Central memory CD4-positive, alpha-beta T cell (primary cell): ENCODE results near the gene SMPD3.

Experiments
- DNase-seq: peaks from one replicate; pipeline ENCODE4 v3.0.0; 2022

Gene SMPD3

DNA sequence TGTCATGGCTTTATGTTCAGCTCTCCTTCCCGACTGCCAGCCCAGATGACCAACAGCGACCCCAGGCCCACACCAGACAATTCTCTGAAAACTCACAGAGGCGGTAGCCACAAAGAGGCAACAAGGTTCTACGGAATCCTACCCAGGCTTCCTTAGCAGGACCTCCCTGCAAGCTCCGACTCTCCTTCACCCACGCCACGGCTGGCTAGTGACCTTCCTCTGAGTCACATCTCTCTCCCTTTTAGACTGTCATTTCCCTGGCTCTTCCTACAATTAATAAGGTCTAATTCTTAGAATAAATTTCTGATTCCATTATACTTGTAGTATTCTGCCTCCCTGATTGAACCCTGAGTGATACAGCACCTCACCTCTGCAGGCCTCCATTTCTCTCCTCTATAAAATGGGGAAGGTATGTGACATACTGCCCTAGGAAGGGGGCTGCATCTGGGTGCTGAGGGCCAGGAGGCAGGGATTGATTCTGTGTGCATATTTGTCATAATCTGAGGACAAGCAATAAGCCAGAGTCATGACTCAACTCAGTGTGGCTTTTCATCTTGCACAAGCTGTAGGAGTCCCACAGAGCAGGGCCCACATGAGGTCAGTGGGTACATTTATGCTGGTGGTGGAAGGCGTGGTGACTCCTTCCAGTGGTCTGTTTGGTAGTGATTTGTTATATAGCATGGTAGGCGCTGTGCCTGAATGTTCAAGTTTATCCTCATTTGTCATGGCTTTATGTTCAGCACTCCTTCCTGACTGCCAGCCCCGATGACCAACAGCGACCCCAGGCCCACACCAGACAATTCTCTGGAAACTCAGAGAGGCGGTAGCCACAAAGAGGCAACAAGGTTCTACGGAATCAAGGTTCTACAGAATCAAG is 46.2 kb downstream of the SMPD3 start:
- DNase-seq = no peak

DNA sequence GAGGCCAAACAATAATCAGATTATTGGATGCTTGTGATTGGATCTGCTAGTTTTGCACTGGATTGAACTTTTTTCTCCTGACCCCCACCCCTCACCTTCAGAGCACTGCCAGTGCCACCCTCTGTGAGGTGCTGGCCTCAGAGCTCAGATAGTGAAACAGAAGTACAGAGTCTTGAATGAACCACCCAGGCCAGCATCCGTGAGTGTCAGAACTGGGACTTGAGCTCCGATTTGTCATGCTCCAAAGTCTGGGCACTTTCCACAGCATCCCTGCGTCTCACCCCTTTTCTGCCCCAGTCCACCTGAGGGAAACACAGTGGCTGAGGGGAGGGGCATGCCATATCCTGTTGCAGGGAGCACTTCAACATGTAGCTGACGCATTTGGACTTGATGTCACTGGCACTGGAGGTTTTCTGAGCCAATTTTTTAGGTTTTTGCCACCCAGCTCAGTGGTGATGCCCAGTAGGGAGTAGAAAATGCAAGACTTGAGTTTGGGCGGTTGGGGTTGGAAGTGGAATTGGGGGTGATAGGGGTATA is 47.3 kb downstream of the SMPD3 start:
- no peak for DNase-seq

DNA sequence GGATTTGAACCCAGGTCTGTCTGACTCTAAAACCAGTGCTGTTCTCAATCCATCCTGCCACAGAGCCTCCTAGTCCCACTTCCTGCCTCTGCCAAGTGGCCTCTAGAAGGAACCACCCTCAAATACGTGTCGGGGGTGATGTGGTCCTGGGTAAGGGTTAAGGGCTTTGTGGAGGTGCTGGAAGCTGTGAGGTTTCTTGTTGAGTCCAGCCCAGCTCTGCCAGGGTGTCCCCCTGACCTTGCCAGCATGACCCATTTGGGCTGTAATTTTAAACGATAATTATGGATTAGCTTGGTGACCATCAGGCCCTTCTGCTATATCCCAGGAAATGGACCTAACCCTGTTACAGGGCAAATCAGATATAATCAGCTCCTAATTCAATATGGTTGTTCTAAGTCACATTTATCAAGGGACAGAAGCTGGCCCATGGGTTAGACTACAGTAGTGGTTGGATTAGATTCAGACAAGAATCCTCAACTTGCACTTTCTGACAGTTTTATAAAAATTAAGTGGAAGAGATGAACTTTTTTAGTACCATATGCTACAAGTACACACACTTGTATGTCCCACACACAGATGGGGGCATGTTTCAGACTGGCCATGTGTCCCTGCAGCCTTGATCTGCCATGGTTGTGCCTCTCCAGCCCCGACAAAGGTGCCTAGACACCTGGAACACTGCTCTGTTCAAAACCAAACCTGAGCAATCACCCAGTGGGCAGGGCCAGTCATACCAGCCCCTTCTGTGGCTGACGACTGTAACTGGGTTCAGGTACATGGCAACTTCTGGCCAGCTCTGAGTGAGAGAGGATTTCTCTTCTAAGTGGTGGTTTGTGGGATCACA is 48.0 kb downstream of the SMPD3 start:
- DNase-seq = no peak

DNA sequence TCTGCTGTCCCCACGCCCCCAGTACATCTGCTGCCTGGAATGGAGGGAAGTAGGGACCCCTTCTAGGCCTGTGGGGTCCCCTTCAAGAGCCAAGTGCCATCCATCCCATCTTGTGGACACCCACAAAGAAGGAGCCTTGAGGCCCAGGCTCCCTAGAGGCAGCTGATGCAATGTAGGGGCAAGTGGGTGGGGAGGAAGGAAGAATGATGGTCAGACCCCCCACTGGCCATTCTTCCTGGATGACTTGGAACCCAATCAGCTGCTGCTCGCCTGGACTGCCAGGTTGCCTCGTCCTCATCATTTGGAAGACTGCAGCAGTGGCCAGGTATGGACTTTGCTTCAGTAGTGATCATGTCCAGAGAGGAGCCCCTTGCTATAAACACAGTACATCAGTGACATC is 48.9 kb downstream of the SMPD3 start:
- DNase-seq = no peak

DNA sequence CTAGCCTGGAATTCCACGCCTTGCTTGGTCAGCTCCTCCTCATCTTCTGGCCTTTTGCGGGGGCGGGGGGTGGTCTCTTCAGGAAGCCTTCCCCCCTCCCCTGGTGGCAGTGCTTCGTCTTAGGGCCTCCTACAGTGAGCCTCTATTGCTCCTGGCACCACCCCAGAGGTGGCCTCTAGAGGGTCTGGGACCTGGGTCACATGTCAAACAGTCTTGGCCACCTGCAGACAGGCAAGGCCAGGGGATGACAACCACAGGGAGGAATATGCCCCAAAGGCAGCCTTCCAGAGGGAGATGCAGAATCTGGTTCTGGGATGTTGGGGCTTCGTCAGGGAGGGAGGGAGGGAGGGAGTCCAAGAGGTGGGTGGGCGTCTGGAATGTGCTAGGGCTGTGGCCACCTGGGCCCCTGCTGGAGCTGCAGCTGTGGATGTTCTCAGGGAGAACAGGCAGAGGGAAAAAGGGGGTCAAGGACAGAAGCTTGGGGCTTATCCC is 50.6 kb downstream of the SMPD3 start:
- no peak for DNase-seq

DNA sequence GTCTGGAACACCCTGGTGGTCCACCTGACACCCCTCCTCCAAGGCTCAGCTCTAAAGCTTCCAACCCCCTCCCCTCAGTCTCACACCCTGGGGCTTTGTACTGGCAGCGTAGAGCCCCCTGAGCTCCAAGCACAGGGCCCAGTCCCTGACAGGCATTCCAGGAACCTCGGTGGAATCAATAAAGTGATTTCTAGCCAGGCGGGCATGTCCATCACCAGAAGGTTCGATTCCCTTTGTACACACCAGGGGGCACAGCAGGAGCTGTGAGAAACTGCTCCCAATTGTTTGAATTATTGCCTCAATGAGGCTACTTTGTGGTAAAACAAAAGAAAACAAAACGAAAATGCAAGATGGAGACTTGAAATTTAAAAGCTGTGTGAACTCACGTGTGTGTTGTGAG is 51.8 kb downstream of the SMPD3 start:
- DNase-seq = peak; percentile 62

DNA sequence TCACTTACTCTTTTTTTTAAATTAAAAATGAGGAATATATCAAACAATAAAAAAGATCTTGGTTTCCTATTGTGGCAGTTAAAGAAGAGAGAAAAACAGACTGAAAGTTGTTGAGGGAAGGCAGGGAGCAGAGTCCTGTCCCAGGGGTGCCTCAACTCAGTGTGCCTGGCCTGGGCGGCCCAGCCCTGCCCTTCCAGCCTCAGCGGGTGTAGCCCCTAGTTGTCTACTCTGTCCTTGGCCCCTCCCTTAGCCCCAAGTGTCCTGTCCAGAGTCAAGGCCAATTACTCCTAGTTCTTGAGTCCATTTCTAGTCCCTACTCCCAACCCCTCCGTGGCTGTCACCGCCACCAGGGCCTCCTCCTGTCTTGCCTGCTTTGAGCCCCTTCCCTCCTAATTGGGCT is 52.5 kb downstream of the SMPD3 start:
- DNase-seq = no peak

DNA sequence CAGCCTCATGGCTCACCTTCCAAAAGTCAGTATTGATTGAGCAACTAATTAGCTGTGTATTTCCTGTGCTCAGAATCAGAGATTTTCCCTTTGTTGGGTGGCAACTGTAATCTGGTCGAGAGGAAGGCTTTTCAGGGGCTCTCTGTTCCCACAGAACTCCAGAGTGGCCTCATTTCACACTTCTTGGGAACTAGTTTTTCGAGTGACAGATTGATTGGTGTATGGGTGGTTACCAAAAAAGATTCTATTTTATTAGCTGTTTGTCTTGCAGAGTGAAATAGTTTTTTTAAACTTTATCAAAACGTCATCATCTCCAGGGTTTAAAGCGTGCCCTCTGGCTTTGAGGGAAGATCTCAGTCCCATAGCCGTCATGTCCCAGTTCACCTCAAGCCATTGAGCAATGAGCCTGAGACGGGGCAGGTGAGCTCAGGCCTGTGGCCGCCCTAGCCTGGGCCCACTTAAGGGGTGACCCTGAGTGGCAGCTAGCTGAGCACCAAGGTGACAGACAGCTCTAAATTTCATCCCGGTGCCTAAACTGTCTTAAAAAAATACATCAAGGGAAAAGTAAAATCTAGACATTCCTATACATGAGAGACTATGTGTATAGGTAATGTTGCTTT is 53.0 kb downstream of the SMPD3 start:
- no peak for DNase-seq

DNA sequence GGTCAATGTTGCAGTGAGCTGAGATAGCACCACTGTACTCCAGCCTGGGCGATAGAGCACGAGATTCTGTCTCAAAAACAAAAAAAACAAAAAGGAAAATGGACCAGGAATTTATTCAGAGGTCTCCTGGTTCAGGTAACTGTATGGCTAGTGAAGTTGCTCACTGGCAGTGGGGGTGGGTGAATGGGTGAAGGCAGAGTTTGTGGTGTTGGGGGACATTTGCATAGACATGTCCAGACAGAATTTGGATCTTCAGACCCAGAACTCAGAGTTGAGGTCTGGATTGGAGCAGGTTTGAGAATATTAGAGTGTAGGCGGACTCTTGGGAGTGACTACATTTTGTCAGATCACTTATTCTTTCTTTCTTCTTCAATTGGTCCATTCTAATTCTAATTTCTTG is 55.0 kb downstream of the SMPD3 start:
- DNase-seq = no peak

DNA sequence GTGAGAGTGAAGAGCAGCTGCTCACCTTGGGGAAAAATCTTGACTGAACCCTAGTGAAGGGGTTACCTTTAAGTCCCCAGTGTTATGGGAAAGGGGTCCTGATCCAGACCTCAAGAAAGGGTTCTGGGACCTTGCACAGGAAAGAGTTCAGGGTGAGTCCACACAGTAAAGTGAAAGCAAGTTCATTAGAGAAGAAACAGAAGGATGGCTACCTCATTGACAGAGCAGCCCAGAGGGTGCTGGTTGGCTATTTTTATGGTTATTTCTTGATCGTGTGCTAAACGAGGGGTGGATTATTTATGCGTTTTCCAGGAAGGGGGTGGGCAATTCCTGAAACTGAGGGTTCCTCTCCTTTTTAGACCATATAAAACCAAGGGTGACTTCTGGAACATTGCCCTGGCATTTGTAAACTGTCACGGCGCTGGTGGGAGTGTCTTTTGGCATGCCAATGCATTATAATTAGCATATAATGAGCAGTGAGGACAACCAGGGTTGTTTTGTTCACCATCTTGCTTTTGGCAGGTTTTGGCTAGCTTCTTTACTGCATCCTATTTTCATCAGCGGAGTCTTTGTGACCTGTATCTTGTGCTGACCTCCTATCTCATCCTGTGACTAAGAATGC is 58.4 kb downstream of the SMPD3 start:
- no peak for DNase-seq

DNA sequence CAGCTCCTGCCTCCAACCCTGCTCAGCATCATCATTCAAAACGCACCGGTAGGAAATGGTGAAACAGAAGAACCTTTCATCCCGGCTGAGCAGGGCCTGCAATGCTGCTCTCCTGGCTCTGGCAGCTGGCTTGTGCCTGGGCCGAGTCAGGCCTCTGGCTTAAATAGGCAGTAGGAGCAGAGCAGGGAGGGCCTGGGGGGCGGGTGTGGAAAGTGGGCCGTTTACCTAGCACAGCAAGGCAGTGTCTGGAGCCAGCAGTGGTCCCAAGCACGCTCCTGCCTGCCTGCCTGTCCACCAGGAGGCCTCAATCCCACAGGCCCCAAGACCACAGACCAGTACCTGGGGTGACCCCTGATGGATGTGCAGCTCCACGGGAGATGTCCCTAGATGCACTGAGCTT is 59.3 kb downstream of the SMPD3 start:
- DNase-seq = no peak

DNA sequence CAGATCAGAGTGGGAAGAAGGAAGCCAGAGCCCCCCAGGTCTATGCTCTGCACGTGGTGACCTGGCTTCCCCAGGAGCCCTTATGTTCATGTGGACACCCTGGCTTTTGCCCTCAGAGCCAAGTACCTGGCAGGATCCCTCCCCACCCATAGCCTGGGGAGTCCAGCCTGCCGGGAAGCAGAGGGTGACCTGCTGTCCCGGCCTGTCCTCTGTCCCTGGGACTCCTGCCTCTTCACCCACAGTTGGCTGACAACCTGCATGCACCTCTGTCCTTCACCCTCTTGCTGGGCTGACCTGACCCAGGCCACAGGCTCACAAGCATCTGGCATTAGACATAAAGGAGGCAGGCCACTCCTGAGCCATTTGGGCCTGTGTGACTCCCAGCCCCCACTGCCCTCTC is 60.2 kb downstream of the SMPD3 start:
- no peak for DNase-seq

DNA sequence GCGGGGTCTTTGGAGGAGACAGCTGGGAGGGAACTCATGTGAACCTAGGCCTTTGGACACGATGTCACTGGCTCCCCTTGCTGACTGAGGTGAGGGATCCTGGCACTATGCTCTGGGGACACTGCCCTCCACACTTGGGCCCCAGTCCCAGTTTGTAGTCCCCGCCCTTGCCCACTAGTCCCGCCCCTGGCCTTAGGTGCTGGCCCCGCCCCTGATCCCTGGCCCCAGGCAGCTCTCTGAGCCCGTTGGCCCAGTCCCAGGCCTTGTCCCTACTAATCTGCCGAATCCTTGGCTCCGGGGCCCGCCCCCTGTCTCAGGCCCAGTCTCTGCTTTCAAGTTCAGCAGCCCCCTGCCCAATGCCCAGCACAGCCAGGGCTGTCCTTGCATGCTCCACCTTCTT is 61.0 kb downstream of the SMPD3 start:
- DNase-seq = no peak

DNA sequence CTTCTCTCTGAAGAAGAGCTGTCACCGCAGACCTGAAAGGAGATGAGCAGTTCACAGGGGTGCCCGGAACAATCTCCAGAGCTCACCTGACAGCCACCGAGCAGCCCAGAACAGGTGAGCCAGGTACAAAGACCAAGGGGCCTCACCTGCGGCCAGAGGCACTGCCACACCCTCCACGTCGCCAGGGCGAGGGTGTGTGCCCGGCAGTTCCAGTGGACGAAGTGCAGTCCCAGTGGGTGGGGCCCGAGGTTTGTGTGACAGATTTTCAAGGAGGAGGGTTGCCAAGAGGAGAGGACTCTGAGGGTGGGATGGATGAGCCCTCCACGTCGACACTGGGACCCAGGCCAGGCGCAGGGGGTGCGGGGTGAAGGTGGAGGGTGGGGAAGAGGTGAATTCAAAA is 61.7 kb downstream of the SMPD3 start:
- DNase-seq = no peak

DNA sequence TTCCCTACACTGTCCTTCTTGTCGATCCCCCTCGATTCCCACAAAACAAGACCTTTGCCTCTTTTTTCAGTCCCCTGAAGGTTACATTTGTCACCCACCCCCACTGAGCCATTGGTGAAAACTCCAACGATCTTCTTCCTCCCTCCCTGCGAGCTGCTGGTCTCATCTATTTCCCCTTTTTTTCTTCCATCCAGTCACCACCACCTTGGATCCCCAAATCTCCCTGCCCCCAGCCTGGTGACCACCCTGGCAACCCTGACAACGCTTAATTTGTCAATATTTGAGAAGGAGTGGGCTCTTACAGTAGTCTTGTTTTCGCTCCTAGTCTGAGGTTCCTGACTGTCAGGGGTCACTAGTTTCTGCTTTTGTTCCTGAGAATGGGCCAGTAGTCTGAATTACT is 62.9 kb downstream of the SMPD3 start:
- DNase-seq = no peak

DNA sequence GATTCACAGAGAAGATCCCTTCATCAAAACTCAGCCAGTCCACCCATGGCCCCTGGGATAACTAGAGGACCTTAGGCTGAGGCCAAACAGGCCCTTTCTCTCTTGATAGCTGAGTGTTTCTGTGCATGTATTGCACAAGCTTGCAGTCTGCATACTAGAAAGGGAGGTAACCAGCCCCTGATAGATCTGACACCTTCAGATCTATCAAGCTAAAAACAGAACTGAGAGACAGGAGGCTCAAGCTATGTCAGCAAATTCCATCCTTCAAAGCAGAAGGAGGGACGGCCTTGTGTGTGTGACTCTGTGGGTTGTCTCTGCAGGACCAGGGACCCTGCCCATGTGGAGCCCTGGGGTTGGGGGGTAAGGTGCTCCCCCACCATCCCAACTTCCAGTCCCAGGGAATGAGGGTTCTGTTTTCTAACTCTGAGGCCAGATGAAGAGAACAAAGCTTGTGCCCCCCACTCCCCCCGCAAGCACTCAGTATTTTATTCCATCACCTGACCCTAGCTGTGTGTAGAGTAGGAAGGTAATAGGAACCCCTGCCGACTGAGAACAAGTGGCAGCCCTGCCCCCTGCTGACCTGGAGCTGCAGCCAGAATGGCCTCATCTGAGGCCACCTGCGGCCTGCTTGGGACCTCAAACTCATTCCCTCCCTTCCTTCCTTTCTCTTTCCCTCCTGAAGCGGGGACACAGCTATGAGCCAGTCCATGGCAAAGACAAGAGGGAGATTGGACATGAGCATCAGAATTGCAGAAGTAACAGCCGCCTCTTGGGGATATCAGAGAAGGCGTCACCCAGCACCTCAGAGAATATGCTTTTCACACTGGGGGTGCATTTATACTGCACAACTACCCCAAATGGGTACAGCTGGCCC is 63.8 kb downstream of the SMPD3 start:
- no peak for DNase-seq

DNA sequence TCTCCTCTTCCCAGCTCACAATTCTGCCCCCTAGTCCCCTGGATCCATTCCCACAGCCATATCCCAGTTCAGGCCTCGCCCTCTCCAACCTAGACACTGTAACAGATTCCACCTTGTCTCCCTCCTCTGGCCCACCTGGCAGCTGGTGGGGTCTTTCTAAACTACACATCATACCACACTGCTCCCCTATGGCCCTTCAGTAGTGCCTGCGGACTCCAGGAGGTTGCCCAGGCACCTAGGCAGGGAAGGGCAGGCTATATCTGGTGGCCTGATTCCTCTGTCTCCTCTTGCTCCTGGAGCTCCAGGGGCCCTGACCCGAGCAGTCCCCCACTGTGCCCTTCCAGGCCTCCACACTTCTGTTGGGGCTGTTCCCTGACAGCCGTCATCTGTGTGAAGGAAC is 64.5 kb downstream of the SMPD3 start:
- no peak for DNase-seq

DNA sequence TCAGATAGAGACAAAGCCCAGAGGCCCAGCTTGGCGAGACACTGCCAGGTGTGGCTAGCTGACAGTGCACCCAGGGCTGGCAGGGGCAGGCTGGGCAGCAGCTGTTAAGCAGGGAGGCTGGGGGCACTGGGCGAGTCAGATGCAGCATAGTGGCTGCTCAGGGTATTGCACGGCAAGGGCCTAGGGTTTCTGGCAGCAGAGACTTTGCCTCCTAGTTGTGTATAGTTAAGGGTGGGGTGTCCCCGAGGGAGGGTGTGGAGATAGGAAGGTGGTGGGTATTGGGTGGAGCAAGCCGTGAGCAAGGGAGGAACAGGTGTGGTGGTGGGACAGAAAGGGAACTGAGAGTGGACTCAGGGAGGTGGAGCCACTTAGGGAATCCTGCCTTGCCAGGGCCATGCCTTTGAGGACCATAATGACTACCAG is 66.0 kb downstream of the SMPD3 start:
- DNase-seq = no peak

DNA sequence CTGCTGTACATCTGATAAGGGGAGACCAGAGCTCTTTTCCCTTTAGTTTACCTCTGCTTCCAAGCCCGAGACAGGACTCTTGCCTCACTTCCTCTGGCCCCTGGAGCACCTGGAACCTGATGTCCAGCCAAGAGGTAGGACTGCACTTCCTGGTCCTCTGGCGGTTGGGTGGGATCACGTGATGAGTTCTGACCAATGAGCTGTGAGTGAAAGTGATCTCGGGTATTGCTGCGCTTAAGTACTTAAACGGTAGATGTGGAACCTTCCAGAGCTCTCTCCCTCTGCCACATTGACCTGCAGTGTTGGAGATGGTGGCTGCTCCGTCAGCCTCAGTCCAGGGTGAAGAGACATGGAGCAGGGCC is 67.0 kb downstream of the SMPD3 start:
- no peak for DNase-seq

DNA sequence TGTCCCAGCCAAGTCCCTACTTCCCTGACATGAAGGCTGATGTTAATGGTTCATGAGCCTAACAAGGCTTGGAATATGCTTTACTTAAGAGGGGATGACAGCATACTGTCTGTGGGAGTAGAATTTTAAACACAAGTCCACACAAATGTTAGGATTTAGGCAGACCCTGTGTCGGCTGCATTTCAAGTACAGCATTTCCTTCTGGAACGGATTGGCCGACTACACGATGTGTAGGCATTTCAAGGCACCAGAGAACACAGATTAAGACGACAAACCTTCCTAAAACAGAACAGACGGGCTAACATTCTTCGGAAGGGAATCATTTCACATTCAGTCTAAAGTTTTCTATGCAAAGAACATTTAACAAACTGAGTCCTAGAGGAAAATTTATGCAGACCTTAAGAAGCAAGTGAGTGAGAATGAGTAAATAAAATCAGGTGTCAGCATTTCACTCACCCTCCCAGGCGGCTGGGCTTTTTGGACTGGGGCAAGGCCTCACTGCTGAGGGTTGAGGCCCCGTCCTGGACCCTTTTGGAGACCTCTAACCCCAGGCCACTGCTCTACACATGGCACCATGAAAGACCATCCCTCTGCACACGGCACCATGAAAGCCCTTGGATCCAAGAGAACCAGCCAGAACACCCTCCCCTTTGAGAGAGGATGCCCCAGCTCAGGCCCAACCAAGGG is 67.5 kb downstream of the SMPD3 start:
- DNase-seq = no peak

DNA sequence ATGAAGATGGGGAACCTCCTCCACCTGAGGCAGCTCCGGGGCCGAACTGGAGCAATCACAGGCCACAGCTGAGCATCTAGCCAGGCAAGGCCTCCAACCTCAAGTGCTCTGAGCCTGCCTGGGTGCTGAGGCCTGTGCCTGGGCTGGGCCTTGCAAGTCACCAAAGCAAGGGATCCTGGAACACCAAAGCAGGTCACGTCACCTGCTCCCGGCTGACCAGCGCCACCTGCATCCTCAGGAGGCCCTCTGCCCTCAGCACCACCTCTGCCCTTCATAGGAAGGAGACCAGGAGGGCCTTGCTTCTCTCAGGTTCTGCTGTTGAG is 68.0 kb downstream of the SMPD3 start:
- no peak for DNase-seq
